HL-60 (cell line): ENCODE results near the gene PRDM1.

ENCODE experiments used
- DNase-seq, 2 experiments: peaks; one replicate each; pipeline ENCODE4 v3.0.0-alpha.2; 2010 to 2020; ENCODE audit warnings: low read depth in 1 of 2, low spot score in 1 of 2
- H3K27ac ChIP-seq: fragments of 250-450 bp; sonication (Bioruptor Pico); replicated peaks from 2 replicates; pipeline ENCODE4 v1.5.1; 2020; ENCODE audit warnings: mild to moderate bottlenecking, moderate library complexity
- H3K27me3 ChIP-seq: fragments of 250-450 bp; sonication (Bioruptor Pico); 2 replicates; pipeline ENCODE4 v1.5.1; 2021; ENCODE audit warnings: mild to moderate bottlenecking, moderate library complexity; ENCODE audit not compliant: insufficient read depth, poor library complexity, severe bottlenecking
- H3K4me3 ChIP-seq: replicated peaks from 2 replicates; pipeline ENCODE4 v1.5.1; 2011; ENCODE audit warnings: mild to moderate bottlenecking, control low read depth, low read length; ENCODE audit not compliant: insufficient read depth
- GABPA ChIP-seq: IDR thresholded peaks from 2 replicates; pipeline ENCODE4 v1.6.1; 2012; ENCODE audit warnings: low read depth
- POLR2AphosphoS5 ChIP-seq: IDR thresholded peaks from 2 replicates; pipeline ENCODE4 v1.6.1; 2012; ENCODE audit warnings: low read depth
- SPI1 ChIP-seq: IDR thresholded peaks from 2 replicates; pipeline ENCODE4 v1.6.1; 2012; ENCODE audit warnings: low read depth, mild to moderate bottlenecking, borderline replicate concordance
- TF ChIP-seq, protein P1 (sequence below): IDR thresholded peaks from 2 replicates; pipeline ENCODE4 v1.6.1; 2012; ENCODE audit warnings: low read depth; ENCODE audit not compliant: insufficient replicate concordance
- TF ChIP-seq, protein P2 (sequence below): IDR thresholded peaks from one replicate; pipeline ENCODE4 v1.5.1; 2011; ENCODE audit warnings: low read length, control low read depth, inconsistent platforms; ENCODE audit not compliant: insufficient read depth

The PRDM1 gene

DNA sequence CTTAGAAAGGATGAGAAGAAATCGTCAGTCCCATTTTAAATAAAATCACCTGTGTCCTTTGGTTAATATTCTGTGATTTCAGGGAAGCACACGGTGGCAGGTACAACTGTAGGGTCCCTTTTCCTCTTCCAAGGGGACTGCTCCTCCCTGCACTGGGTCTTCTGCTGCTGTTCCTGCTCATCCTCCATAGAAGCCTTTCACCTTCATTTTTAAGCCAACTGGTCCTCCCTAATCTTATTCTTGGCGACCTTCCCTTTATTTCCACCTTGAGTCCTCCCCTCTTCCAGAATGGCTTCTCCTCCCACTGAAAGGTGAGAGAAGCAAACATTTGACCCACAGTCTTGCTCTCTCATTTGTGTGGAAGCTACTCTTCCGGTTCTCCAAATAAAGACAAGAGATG lies 4.4 kb upstream of the PRDM1 start:
- TF ChIP-seq, protein P1, sequence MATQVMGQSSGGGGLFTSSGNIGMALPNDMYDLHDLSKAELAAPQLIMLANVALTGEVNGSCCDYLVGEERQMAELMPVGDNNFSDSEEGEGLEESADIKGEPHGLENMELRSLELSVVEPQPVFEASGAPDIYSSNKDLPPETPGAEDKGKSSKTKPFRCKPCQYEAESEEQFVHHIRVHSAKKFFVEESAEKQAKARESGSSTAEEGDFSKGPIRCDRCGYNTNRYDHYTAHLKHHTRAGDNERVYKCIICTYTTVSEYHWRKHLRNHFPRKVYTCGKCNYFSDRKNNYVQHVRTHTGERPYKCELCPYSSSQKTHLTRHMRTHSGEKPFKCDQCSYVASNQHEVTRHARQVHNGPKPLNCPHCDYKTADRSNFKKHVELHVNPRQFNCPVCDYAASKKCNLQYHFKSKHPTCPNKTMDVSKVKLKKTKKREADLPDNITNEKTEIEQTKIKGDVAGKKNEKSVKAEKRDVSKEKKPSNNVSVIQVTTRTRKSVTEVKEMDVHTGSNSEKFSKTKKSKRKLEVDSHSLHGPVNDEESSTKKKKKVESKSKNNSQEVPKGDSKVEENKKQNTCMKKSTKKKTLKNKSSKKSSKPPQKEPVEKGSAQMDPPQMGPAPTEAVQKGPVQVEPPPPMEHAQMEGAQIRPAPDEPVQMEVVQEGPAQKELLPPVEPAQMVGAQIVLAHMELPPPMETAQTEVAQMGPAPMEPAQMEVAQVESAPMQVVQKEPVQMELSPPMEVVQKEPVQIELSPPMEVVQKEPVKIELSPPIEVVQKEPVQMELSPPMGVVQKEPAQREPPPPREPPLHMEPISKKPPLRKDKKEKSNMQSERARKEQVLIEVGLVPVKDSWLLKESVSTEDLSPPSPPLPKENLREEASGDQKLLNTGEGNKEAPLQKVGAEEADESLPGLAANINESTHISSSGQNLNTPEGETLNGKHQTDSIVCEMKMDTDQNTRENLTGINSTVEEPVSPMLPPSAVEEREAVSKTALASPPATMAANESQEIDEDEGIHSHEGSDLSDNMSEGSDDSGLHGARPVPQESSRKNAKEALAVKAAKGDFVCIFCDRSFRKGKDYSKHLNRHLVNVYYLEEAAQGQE = no peak
- TF ChIP-seq, protein P2, sequence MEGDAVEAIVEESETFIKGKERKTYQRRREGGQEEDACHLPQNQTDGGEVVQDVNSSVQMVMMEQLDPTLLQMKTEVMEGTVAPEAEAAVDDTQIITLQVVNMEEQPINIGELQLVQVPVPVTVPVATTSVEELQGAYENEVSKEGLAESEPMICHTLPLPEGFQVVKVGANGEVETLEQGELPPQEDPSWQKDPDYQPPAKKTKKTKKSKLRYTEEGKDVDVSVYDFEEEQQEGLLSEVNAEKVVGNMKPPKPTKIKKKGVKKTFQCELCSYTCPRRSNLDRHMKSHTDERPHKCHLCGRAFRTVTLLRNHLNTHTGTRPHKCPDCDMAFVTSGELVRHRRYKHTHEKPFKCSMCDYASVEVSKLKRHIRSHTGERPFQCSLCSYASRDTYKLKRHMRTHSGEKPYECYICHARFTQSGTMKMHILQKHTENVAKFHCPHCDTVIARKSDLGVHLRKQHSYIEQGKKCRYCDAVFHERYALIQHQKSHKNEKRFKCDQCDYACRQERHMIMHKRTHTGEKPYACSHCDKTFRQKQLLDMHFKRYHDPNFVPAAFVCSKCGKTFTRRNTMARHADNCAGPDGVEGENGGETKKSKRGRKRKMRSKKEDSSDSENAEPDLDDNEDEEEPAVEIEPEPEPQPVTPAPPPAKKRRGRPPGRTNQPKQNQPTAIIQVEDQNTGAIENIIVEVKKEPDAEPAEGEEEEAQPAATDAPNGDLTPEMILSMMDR = no peak
- no peak for TF ChIP-seq POLR2AphosphoS5
- no peak for TF ChIP-seq SPI1
- TF ChIP-seq GABPA = no peak
- Histone ChIP-seq H3K27ac (no peak overlapping the region), H3K4me3 (no peak overlapping the region), H3K27me3 (no peaks in the 10 kb centered on the region)
- DNase-seq = no peak

DNA sequence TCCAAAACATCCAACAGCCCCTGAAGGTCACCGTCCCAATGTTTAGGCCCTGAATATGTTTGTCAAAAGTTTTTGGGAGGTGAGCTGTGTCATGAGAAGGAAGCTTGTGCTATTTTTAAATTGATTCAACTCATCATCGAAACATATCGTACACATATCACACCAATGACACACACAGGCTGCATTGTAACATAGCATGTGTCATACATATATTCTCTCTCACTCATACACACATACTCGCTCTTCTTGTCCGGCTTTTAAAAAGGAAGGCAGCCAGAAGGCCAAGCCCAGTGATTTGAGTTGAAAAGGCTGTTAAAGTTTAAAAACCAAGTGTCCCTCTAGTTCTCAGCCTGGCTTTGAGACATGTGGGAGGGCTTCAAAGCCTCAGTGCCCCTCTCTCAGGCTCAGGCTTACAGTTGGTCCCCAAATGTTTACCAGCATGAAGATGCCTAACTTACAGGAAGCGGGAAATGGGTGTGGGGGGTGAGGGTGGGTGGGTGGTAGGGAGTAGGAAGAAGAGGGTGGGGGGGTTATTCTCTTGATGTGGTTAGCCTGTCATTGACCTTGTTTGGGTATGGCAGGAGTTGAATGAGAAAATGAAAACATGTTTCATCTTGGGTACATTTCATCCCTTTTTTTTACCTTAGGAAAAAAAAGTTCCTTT lies 3.3 kb upstream of the PRDM1 start:
- DNase-seq = no peak

DNA sequence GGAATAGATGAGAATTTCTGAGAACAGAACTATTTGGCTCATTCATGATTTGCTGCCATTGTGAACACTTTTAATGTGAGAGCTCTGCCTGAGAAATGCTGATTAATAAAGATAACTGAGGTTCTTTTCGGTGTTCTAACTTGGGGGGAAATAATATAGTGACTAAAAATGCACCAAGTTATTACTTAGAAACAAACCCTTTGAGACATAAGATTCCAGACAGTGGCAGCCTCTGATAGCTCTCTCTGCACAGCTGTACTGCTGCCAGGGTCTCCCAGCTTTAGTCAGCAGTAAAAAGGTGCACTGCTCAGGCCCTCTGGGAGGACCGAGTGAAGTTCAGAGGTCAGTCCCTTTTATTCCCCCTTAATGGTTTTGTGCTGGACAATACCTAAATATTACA lies 2.5 kb upstream of the PRDM1 start:
- H3K27ac ChIP-seq = no peak overlapping the region
- no peak for TF ChIP-seq SPI1
- TF ChIP-seq GABPA = no peak
- TF ChIP-seq POLR2AphosphoS5 = no peak
- TF ChIP-seq, protein P2 = no peak
- TF ChIP-seq, protein P1 = no peak
- no peak overlapping the region for H3K4me3 ChIP-seq
- no peak for DNase-seq
- no peaks in the 10 kb centered on the region for H3K27me3 ChIP-seq

More for the DNA sequence above, 3.3 kb upstream of the PRDM1 start:
- no peaks in the 10 kb centered on the region for H3K27me3 ChIP-seq
- no peak overlapping the region for H3K27ac ChIP-seq
- TF ChIP-seq POLR2AphosphoS5 (no peak), SPI1 (no peak), GABPA (no peak)
- TF ChIP-seq, protein P2 = no peak
- TF ChIP-seq, protein P1 = no peak
- H3K4me3 ChIP-seq = no peak overlapping the region
